Measurements from ENCODE around the gene SH3BP4. TPM values are rescaled to one million over a fixed set of nuclear protein-coding genes. Genes with fewer than 3 reads are reported as not detected.
A peak's percentile ranks its signal among the peaks of the same experiment; 100 is the strongest.
"Not testable (repeated sequence)": the region's sequence is repeated elsewhere in the genome, so short reads cannot be mapped to it uniquely, and the experiment has no call there.

SH3BP4 gene
- polyA plus RNA-seq, 1 donor = 27.7 TPM

GRCh38 chr2:235020141-235020540, 68.3 kb downstream of the SH3BP4 start:
- 86% methylated on average over 1 of the region's 4 CpGs for WGBS (ENCODE audit: insufficient coverage, low lambda C conversion rate)

DNA sequence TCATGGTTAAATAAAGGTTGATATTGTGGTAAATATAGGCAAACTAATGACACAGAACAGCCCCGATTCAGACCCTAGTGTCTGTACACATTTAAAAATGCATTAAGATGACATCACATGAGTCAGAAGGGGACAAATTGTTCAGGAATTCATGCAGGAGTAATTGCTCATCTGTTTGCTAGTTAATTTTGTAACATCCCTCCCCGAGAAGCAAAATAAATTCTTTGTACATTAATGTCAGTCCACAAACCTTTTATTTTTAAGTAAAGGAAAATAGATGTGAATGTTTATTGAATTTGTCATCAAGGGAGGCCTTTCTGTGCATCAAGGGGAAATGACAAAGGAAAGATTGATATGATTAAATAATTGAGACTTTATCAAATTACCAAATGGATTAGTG, 69.9 kb downstream of the SH3BP4 start:
- H3K4me1 ChIP-seq (ENCODE audit: control insufficient read depth, insufficient read depth, low read length) = peaks cover 28% of the 10 kb centered on the region
- H3K9me3 ChIP-seq (ENCODE audit: control insufficient read depth, low read depth, low read length) = no peaks in the 10 kb centered on the region
- no peak for DNase-seq
- H3K36me3 ChIP-seq (ENCODE audit: control insufficient read depth, insufficient read depth, low read length) = no peaks in the 10 kb centered on the region
- H3K27me3 ChIP-seq (ENCODE audit: control insufficient read depth, insufficient read depth, low read length) = no peaks in the 10 kb centered on the region
- no CpG with 5 or more reads among the region's 2 CpGs for WGBS (ENCODE audit: insufficient coverage, low lambda C conversion rate)
- no peak overlapping the region for H3K4me3 ChIP-seq (ENCODE audit: low read length)
- no peak overlapping the region for H3K27ac ChIP-seq (ENCODE audit: low read length)

More at GRCh38 chr2:235020141-235020540, 68.3 kb downstream of the SH3BP4 start:
- DNase-seq; H3K4me3 ChIP-seq (ENCODE audit: low read length); H3K9me3 ChIP-seq (ENCODE audit: control insufficient read depth, low read depth, low read length); H3K27ac ChIP-seq (ENCODE audit: low read length); H3K27me3 ChIP-seq (ENCODE audit: control insufficient read depth, insufficient read depth, low read length); H3K36me3 ChIP-seq (ENCODE audit: control insufficient read depth, insufficient read depth, low read length): not testable (repeated sequence)
- peaks cover 14% of the 10 kb centered on the region for H3K4me1 ChIP-seq (ENCODE audit: control insufficient read depth, insufficient read depth, low read length)

DNA sequence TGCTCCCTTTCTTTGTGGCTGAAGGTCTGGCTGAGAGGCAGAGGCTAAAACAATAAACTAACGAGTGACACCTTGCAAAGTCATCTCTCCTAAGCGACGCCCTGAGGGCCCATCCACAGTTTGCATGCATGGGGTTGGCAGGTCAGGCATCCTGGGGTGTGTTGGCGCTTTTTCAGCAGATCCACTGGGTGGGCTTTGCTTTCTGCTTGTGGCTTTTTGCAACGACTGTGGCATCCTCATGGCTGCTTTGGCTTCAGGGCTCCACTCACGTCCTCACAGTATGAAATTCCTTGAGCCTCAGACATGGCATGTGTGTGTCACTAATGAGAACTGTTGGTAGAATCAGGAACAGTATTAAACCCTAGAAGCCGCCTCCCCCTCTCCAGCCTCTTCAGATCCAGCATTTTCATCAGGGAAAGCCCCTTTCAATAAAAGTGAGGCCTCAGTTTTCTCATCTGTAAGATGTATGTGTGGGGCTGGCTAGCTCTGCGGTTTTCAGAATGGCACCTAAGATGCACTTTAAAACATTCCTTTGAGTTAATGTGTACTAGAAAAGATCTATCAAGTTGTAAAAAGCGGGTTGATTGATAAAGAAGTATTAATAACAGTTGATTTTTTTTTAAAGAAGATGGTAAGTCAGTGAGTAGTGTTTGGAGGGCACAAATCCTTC, 72.5 kb downstream of the SH3BP4 start:
- H3K9me3 ChIP-seq (ENCODE audit: control insufficient read depth, low read depth, low read length) = no peaks in the 10 kb centered on the region
- WGBS (ENCODE audit: insufficient coverage, low lambda C conversion rate) = 29% methylated on average over 1 of the region's 9 CpGs
- H3K4me1 ChIP-seq (ENCODE audit: control insufficient read depth, insufficient read depth, low read length) = peaks cover 33% of the 10 kb centered on the region
- H3K36me3 ChIP-seq (ENCODE audit: control insufficient read depth, insufficient read depth, low read length) = no peaks in the 10 kb centered on the region
- peak overlapping the region; percentile 74 for H3K27ac ChIP-seq (ENCODE audit: low read length)
- no peaks in the 10 kb centered on the region for H3K27me3 ChIP-seq (ENCODE audit: control insufficient read depth, insufficient read depth, low read length)
- peak in 1 of 2 donors; percentile 52 for DNase-seq
- H3K4me3 ChIP-seq (ENCODE audit: low read length) = no peak overlapping the region

DNA sequence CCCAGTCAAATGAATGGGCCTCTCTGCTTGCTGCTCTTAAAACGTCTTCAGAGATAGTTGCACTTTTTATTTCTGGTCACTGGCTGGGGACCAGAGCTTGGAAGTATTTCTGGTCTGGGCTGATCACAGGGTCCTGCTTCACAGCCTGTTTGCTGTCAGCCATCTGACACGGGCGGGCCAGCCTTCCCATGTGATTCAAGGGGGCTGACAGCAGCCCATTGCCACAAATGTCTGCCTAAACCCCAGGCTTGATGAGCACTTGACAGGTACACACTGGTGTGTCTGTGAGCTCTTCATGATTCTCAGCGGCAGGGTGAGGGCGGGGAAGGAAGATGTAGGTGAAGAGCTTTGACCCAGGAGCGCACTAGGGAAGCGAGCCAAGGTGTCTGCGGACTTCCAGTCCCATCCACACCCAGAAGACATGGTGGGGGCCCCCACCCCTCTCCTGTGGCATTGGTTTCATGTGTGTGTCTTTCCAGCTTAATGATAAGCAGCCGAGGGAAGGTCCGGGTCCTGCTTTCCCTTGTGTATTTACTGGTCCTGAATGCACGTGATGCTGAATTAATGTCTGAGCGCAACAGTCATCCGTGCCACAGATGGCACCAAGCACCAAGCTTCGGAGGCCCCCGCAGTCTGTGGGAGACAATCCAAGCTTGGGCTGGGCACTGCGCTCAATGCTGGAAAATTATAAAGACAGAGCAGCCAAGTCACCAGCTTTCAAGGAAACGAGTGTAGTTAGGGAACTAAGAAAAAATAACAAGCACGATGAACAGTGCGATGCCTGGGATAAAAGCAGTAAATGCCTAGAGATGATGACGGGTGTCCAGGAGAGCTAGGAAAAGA, 73.3 kb downstream of the SH3BP4 start:
- H3K36me3 ChIP-seq (ENCODE audit: control insufficient read depth, insufficient read depth, low read length) = no peaks in the 10 kb centered on the region
- DNase-seq = peak; percentile 73 to 87
- H3K4me3 ChIP-seq (ENCODE audit: low read length) = no peak overlapping the region
- H3K27me3 ChIP-seq (ENCODE audit: control insufficient read depth, insufficient read depth, low read length) = no peaks in the 10 kb centered on the region
- H3K4me1 ChIP-seq (ENCODE audit: control insufficient read depth, insufficient read depth, low read length) = peaks cover 33% of the 10 kb centered on the region
- H3K9me3 ChIP-seq (ENCODE audit: control insufficient read depth, low read depth, low read length) = no peaks in the 10 kb centered on the region
- peak overlapping the region; percentile 74 for H3K27ac ChIP-seq (ENCODE audit: low read length)
- 40% methylated on average over 2 of the region's 20 CpGs for WGBS (ENCODE audit: insufficient coverage, low lambda C conversion rate)

DNA sequence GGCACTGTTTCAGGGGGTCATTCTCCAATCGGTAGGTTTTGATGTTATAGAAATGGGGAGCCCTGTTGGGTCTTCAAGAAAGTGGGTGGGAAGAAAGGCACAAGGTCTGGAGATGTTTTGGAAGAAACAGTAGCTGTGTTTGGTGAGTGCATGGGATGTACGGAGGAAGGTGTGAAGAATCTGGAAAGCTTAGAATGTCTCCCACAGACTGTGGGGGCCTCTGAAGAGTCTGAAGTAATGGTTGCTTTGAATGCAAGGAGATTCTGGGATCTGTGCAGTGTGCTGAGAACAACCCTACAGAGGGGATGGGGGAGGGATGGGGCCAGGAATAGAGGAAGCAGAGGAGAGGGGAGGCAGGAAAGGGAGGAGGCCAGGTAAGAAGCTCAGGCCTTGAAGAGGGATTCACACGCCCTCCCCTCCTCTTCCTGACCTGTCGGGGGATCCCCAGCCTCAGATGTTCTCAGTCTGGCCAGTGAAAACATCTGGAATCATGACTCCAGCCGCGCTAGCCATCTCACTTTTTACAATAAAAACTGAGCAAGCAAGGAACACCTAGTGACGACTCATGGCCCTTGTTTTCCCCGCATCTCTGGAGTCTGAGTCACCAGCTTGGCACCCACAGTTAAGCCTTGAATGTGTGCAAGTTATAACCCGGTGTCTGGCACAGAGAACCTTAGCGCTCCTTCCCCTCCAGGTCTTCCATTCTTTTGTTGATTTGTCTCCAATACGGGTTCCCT, 74.2 kb downstream of the SH3BP4 start:
- no peak for DNase-seq
- peak overlapping the region; percentile 74 for H3K27ac ChIP-seq (ENCODE audit: low read length)

GRCh38 chr2:235026649-235027557, 75.1 kb downstream of the SH3BP4 start:
- H3K27me3 ChIP-seq (ENCODE audit: control insufficient read depth, insufficient read depth, low read length) = no peaks in the 10 kb centered on the region
- H3K4me3 ChIP-seq (ENCODE audit: low read length) = no peak overlapping the region
- H3K4me1 ChIP-seq (ENCODE audit: control insufficient read depth, insufficient read depth, low read length) = peaks cover 33% of the 10 kb centered on the region
- no CpG with 5 or more reads among the region's 33 CpGs for WGBS (ENCODE audit: insufficient coverage, low lambda C conversion rate)
- peak in 1 of 2 donors; percentile 41 for DNase-seq
- peaks cover 3% of the 10 kb centered on the region for H3K36me3 ChIP-seq (ENCODE audit: control insufficient read depth, insufficient read depth, low read length)
- H3K9me3 ChIP-seq (ENCODE audit: control insufficient read depth, low read depth, low read length) = no peaks in the 10 kb centered on the region
- no peak overlapping the region for H3K27ac ChIP-seq (ENCODE audit: low read length)

More for the DNA sequence above, 74.2 kb downstream of the SH3BP4 start:
- H3K4me3 ChIP-seq (ENCODE audit: low read length) = no peak overlapping the region
- WGBS (ENCODE audit: insufficient coverage, low lambda C conversion rate) = 100% methylated on average over 1 of the region's 11 CpGs
- no peaks in the 10 kb centered on the region for H3K27me3 ChIP-seq (ENCODE audit: control insufficient read depth, insufficient read depth, low read length)
- H3K9me3 ChIP-seq (ENCODE audit: control insufficient read depth, low read depth, low read length) = no peaks in the 10 kb centered on the region
- peaks cover 33% of the 10 kb centered on the region for H3K4me1 ChIP-seq (ENCODE audit: control insufficient read depth, insufficient read depth, low read length)
- no peaks in the 10 kb centered on the region for H3K36me3 ChIP-seq (ENCODE audit: control insufficient read depth, insufficient read depth, low read length)

DNA sequence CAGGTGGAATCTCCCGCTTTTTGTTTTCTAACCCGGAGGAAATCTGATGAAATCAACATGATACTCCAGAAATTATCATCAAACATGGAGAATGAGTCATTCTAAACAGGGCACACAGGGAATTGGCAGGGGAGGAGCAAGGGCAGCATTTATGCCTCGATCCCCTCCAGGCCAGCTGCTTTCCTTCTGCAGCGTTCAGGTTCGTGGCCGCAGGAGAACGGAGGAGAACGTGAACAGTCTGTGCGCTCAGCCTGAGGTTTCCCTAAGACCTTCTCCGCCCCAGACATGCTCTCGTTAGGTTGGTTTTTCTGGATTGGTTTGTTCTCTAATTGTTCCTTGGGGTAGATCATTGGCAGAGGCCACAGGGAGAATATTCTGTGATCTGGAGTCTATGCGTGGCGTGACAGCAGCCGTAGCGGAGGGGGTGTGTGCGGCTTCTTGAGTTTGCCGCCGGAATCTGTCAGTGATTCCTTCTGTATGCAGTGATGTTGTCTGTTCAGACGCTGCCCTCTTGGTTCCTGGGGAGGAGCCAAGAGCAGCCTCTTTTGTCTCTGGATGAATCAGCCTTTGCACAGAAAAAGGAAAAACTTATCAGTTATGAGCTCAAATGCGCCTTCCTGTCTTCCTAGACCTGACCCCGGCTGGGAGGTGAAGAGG, 75.9 kb downstream of the SH3BP4 start:
- Histone ChIP-seq H3K27me3 (ENCODE audit: control insufficient read depth, insufficient read depth, low read length) (no peaks in the 10 kb centered on the region), H3K27ac (ENCODE audit: low read length) (no peak overlapping the region), H3K4me3 (ENCODE audit: low read length) (no peak overlapping the region), H3K4me1 (ENCODE audit: control insufficient read depth, insufficient read depth, low read length) (peaks cover 33% of the 10 kb centered on the region), H3K9me3 (ENCODE audit: control insufficient read depth, low read depth, low read length) (no peaks in the 10 kb centered on the region), H3K36me3 (ENCODE audit: control insufficient read depth, insufficient read depth, low read length) (peaks cover 8% of the 10 kb centered on the region)
- no peak for DNase-seq
- WGBS (ENCODE audit: insufficient coverage, low lambda C conversion rate) = 60% methylated on average over 1 of the region's 21 CpGs

GRCh38 chr2:235028646-235029045, 76.8 kb downstream of the SH3BP4 start:
- Histone ChIP-seq H3K27ac (ENCODE audit: low read length) (no peak overlapping the region), H3K4me3 (ENCODE audit: low read length) (no peak overlapping the region), H3K27me3 (ENCODE audit: control insufficient read depth, insufficient read depth, low read length) (no peaks in the 10 kb centered on the region), H3K4me1 (ENCODE audit: control insufficient read depth, insufficient read depth, low read length) (peaks cover 33% of the 10 kb centered on the region), H3K9me3 (ENCODE audit: control insufficient read depth, low read depth, low read length) (no peaks in the 10 kb centered on the region), H3K36me3 (ENCODE audit: control insufficient read depth, insufficient read depth, low read length) (peaks cover 14% of the 10 kb centered on the region)
- no CpG with 5 or more reads among the region's 4 CpGs for WGBS (ENCODE audit: insufficient coverage, low lambda C conversion rate)
- no peak for DNase-seq

- DNase-seq = no peak
- no peak overlapping the region for H3K27ac ChIP-seq (ENCODE audit: low read length)
- H3K27me3 ChIP-seq (ENCODE audit: control insufficient read depth, insufficient read depth, low read length) = no peaks in the 10 kb centered on the region
- H3K4me3 ChIP-seq (ENCODE audit: low read length) = no peak overlapping the region
- no peaks in the 10 kb centered on the region for H3K9me3 ChIP-seq (ENCODE audit: control insufficient read depth, low read depth, low read length)
- no CpG with 5 or more reads among the region's 7 CpGs for WGBS (ENCODE audit: insufficient coverage, low lambda C conversion rate)
- H3K4me1 ChIP-seq (ENCODE audit: control insufficient read depth, insufficient read depth, low read length) = peaks cover 29% of the 10 kb centered on the region
- H3K36me3 ChIP-seq (ENCODE audit: control insufficient read depth, insufficient read depth, low read length) = peaks cover 16% of the 10 kb centered on the region
These were observed 77.2 kb downstream of the SH3BP4 start for GRCh38 chr2:235029054-235029453.
